Neural cell (in vitro differentiated cells): ENCODE measurements around the gene ZNHIT6.

ENCODE experiments used
- CTCF ChIP-seq: fragments of 450-650 bp; IDR thresholded peaks from 2 replicates; pipeline ENCODE4 v1.5.1; 2014; ENCODE audit warnings: antibody characterized with exemption, mild to moderate bottlenecking, moderate library complexity; ENCODE audit not compliant: poor library complexity, severe bottlenecking
- EP300 ChIP-seq: fragments of 450-650 bp; conservative IDR thresholded peaks from 2 replicates; pipeline ENCODE4 v1.6.1; 2014; ENCODE audit warnings: antibody characterized with exemption, mild to moderate bottlenecking, moderate library complexity; ENCODE audit not compliant: poor library complexity, severe bottlenecking
- POLR2AphosphoS5 ChIP-seq: IDR thresholded peaks from 2 replicates; pipeline ENCODE4 v1.6.1; 2012
- REST ChIP-seq: IDR thresholded peaks from 2 replicates; pipeline ENCODE4 v1.6.1; 2012; ENCODE audit warnings: borderline replicate concordance

DNA sequence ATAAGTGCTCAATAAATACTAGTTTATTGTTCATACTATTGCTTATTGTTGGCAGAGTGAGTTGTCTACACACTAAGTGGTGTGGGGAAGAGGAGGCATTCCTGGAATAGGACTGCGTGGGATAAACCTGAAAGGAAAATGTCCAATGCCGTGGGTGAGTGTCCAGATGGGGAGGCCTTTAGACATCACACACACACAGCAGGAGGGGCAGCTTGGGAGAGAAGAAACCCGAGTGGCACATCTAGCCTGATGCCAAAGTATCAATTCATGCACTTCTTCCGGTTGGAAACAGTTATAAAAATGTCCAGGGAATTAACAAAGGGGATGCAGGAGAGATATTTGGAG is 100.3 kb downstream of the ZNHIT6 start:
- TF ChIP-seq CTCF (no peak), REST (no peak), POLR2AphosphoS5 (no peak), EP300 (no peak)
